Measurements from ENCODE around the gene PRF1.

- no peak for TF ChIP-seq CTCF (IDR thresholded peaks at IDR 0.05 in 4 of 5, conservative IDR thresholded peaks at IDR 0.05 in 1 of 5)
- TF ChIP-seq POLR2A (IDR thresholded peaks at IDR 0.05): no peak
These were observed 2.6 kb upstream of the PRF1 start for GRCh38 chr10:70605161-70605560.

Data from gastrocnemius medialis (tissue), 4 donors.